Peyer's patch (tissue), 4 donors: ENCODE results near the gene TCEAL1. TPM values are rescaled to one million over a fixed set of nuclear protein-coding genes. Genes with fewer than 3 reads are reported as not detected.
"Not testable (repeated sequence)": the region's sequence is repeated elsewhere in the genome, so short reads cannot be mapped to it uniquely, and the experiment has no call there.

Experiments used
- DNase-seq, 3 donors: peaks; one replicate each; pipeline ENCODE4 v3.0.0-alpha.2; 2017 to 2019
- H3K27ac ChIP-seq, 4 donors: fragments of 200-600 bp; sonication (generic); one replicate each; pipeline ENCODE4 v1.5.1; 2016 to 2019
- H3K27me3 ChIP-seq, 2 donors: fragments of 200-600 bp; sonication (generic); one replicate each; pipeline ENCODE4 v1.5.1; 2019
- H3K36me3 ChIP-seq, 3 donors: fragments of 200-600 bp; sonication (generic); one replicate each; pipeline ENCODE4 v1.5.1; 2016 to 2019
- H3K4me1 ChIP-seq, 4 donors: fragments of 200-600 bp; sonication (generic); one replicate each; pipeline ENCODE4 v1.5.1; 2016 to 2019
- H3K4me3 ChIP-seq, 4 donors: fragments of 200-600 bp; sonication (generic); 1 replicate in 3 of 4; 2 replicates in 1 of 4; pipeline ENCODE4 v1.5.1; 2016 to 2019; ENCODE audit warnings: mild to moderate bottlenecking in 1 of 4
- H3K9me3 ChIP-seq, 4 donors: fragments of 200-600 bp; sonication (generic); one replicate each; pipeline ENCODE4 v1.5.1; 2016 to 2019; ENCODE audit warnings: mild to moderate bottlenecking in 1 of 4
- POLR2A ChIP-seq, 2 donors: fragments of 450-650 bp; IDR thresholded peaks; one replicate each; pipeline ENCODE4 v1.5.1; 2017; ENCODE audit warnings: antibody characterized with exemption in 2 of 2, mild to moderate bottlenecking in 2 of 2, moderate library complexity in 2 of 2
- total RNA-seq, 4 donors: library from RNA; depleted of rRNA; stranded (reverse); fragments of >200 nt; gene quantifications; one replicate each; pipeline ENCODE4 v1.1.0, GENCODE V29; 2016
- TF ChIP-seq, protein P1 (sequence below), 6 experiments: fragments of 450-650 bp in 4 of 6; fragments of 200-600 bp in 2 of 6; sonication (generic) in 1 of 6; IDR thresholded peaks; one replicate each; pipeline ENCODE4 v1.5.1; 2017 to 2019; ENCODE audit warnings: antibody characterized with exemption in 6 of 6, mild to moderate bottlenecking in 3 of 6, moderate library complexity in 1 of 6

The TCEAL1 gene
- total RNA-seq, 4 donors from 2014 or later, result 21.2 to 38.8 (median 31.4) TPM

DNA sequence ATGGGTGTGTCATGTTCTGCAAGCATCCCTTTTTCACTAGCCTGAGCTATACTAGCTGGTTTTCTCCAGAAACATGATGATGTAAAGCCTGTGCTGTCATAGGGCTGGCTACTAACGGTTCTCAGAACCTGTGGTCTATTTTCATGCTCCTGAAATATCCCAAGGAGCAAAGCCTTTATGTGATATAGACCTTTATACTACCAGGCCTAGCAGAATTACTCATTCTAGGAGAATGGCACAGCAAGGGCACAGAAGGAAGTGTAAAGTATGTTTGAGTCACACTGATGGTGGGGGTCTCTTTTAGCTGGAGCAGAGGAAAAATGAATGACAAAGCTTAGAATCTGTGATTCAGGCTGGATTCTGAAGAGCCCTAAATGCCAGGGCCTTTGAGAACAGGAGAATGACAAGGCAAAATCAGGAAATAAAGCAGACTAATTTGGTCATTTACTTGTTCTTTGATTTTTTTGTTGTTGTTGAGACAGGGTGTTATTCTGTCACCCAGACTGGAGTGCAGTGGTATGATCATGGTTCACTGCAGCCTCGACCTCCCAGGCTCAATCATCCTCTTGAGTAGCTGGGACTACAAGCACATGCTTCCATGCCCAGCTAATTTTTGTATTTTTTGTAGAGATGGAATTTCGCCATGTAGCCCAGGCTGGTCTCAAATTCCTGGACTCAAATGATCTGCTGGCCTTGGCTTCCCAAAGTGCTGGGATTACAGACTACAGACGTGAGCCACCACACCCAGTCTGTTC lies 11.8 kb downstream of the TCEAL1 start:
- no peaks in the 10 kb centered on the region for H3K9me3 ChIP-seq
- no peak for DNase-seq
- H3K4me1 ChIP-seq, result no peaks in the 10 kb centered on the region
- TF ChIP-seq POLR2A (IDR thresholded peaks at IDR 0.05), result no peak
- TF ChIP-seq, protein P1, sequence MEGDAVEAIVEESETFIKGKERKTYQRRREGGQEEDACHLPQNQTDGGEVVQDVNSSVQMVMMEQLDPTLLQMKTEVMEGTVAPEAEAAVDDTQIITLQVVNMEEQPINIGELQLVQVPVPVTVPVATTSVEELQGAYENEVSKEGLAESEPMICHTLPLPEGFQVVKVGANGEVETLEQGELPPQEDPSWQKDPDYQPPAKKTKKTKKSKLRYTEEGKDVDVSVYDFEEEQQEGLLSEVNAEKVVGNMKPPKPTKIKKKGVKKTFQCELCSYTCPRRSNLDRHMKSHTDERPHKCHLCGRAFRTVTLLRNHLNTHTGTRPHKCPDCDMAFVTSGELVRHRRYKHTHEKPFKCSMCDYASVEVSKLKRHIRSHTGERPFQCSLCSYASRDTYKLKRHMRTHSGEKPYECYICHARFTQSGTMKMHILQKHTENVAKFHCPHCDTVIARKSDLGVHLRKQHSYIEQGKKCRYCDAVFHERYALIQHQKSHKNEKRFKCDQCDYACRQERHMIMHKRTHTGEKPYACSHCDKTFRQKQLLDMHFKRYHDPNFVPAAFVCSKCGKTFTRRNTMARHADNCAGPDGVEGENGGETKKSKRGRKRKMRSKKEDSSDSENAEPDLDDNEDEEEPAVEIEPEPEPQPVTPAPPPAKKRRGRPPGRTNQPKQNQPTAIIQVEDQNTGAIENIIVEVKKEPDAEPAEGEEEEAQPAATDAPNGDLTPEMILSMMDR (IDR thresholded peaks at IDR 0.05), result no peak
- no peaks in the 10 kb centered on the region for H3K27me3 ChIP-seq
- no peaks in the 10 kb centered on the region for H3K36me3 ChIP-seq
- no peak overlapping the region for H3K4me3 ChIP-seq
- no peak overlapping the region for H3K27ac ChIP-seq

DNA sequence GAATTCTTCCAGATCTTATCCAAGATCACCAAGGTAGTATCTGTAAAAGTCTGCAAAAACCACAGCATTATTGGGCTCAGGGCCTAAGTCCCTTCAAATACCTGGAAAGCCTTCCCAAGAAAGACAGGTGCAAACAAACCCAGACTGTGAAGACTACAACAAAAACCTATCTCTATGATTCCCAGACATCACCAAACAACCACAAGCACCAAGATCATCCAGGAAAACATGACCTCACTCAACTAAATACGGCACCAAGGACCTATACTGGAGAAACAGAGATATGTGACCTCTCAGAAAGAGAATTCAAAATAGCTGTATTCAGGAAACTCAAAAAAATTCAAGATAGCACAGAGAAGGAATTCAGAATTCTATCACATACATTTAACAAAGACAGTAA lies 15.3 kb downstream of the TCEAL1 start:
- no peaks in the 10 kb centered on the region for H3K9me3 ChIP-seq
- DNase-seq, result no peak
- H3K27ac ChIP-seq, result no peak overlapping the region
- H3K27me3 ChIP-seq, result no peaks in the 10 kb centered on the region
- no peak overlapping the region for H3K4me3 ChIP-seq
- no peaks in the 10 kb centered on the region for H3K36me3 ChIP-seq
- no peak for TF ChIP-seq POLR2A (IDR thresholded peaks at IDR 0.05)
- TF ChIP-seq, protein P1 (IDR thresholded peaks at IDR 0.05), result no peak
- H3K4me1 ChIP-seq, result no peaks in the 10 kb centered on the region

DNA sequence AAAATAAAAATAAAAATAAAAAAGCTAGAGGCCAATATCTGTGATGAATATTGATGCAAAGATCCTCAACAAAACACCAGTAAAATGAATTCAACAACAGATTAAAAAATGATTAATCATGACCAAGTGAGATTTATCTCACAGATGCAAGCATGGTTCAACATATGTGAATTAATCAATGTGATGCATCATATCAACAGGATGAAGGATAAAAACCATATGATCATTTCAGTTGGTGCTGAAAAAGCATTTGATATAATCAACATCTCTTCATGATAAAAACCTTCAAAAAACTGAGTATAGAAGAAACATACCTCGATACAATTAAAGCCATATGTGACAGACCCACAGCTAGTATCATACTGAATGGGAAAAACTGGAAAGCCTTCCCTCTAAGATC lies 18.9 kb downstream of the TCEAL1 start:
- no peaks in the 10 kb centered on the region for H3K27me3 ChIP-seq
- TF ChIP-seq, protein P1 (IDR thresholded peaks at IDR 0.05), result no peak
- TF ChIP-seq POLR2A (IDR thresholded peaks at IDR 0.05), result no peak
- DNase-seq, result no peak
- H3K27ac ChIP-seq, result no peak overlapping the region
- no peaks in the 10 kb centered on the region for H3K36me3 ChIP-seq
- no peaks in the 10 kb centered on the region for H3K4me1 ChIP-seq
- no peak overlapping the region for H3K4me3 ChIP-seq
- no peaks in the 10 kb centered on the region for H3K9me3 ChIP-seq

DNA sequence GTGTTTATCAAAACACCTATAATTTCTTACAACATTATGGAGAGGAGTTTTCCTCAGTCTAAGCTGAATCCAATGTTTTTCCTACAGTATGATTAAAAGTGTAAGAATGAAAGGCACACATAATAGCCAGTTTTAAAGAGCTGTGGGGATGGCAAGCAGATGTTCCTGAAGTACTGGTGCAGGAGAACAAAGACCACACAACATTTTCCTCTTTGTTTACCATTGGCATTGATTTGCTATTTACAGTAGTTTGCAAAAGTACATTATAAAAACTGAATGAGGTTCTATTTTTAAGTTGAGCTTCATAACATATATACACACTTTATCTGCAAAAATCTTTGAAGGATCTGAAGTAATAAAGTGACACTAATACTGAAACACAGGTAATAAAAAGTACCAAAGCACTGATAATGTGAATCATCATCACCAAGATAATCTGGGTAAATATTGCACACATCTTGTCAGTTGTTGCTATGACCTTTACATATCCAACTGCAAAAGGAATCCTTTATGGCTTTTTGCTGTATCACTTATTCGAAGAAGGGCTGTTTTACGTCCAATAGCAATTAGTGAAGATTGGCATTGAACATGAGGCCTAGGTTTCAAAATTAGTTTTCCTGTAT lies 22.5 kb downstream of the TCEAL1 start:
- DNase-seq, result no peak
- Histone ChIP-seq H3K27ac (no peak overlapping the region), H3K27me3 (no peaks in the 10 kb centered on the region), H3K4me1 (no peaks in the 10 kb centered on the region), H3K36me3 (no peaks in the 10 kb centered on the region), H3K9me3 (no peaks in the 10 kb centered on the region), H3K4me3 (no peak overlapping the region)
- TF ChIP-seq, protein P1 (IDR thresholded peaks at IDR 0.05), result no peak
- no peak for TF ChIP-seq POLR2A (IDR thresholded peaks at IDR 0.05)

DNA sequence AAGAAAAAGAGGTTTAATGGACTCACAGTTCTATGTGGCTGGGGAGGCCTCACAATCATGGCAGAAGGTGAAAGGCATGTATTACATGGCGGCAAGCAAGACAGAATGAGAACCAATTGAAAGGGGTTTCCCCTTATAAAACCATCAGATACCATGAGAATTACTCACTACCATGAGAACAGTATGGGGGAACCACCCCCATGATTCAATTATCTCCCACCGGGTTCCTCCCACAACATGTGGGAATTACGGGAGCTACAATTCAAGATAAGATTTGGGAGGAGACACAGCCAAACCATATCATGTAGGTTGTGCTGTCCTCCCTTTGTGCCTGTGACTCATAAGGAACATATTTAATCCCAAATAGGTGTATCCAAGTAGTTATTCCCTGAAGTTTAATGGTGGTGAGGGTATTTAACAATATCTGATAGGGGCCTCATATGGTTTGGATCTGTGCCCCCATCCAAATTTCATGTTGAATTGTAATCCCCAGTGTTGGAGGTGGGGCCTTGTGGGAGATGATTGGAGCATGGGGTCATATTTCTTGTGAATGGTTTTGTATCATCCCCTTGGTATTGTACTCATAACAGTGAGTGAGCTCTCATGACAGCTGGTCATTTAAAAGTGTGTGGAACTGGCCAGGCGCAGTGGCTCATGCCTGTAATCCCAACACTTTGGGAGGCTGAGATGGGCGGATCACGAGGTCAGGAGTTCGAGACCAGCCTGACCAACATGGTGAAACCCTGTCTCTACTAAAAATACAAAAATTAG lies 26.6 kb downstream of the TCEAL1 start:
- not testable (repeated sequence) for DNase-seq, H3K27ac ChIP-seq, H3K4me3 ChIP-seq, H3K27me3 ChIP-seq, H3K9me3 ChIP-seq, H3K4me1 ChIP-seq, H3K36me3 ChIP-seq

DNA sequence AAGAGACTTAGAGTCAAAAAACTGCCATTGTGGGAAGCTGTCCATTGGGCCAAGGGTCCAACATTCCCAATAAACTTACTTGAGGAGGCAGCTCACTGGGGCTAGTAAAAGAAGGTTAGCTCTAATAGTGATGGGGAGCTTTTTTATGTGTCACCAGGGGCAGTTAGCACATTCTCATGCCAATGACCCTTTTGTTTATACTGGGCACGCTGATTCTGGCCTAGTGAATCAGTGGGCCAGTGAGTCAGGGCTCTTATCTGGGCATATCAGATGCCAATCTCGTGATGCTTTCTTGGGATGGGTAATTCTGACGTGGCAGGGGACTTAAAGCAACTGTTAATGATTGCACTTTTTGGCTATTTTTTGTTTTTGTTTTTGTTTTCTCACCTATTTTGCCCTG lies 27.8 kb downstream of the TCEAL1 start:
- Histone ChIP-seq H3K4me1 (no peaks in the 10 kb centered on the region), H3K36me3 (no peaks in the 10 kb centered on the region), H3K4me3 (no peak overlapping the region), H3K9me3 (no peaks in the 10 kb centered on the region), H3K27ac (no peak overlapping the region), H3K27me3 (no peaks in the 10 kb centered on the region)
- no peak for TF ChIP-seq POLR2A (IDR thresholded peaks at IDR 0.05)
- TF ChIP-seq, protein P1 (IDR thresholded peaks at IDR 0.05), result no peak
- DNase-seq, result no peak

DNA sequence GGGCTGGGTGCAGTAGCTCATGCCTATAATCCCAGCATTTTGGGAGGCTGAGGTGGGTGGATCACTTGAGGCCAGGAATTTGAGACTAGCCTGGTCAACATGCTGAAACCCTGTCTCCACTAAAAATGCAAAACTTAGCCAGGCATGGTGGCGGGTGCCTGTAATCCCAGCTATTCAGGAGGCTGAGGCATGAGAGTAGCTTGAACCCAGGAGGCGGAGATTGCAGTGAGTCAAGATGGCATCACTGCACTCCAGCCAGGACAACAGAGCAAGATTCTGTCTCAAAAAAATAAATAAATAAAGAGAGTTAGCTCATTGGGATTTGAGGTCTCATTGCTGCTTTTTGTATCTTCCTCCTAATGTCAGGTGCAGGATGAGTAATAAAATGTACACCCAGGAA lies 28.3 kb downstream of the TCEAL1 start:
- not testable (repeated sequence) for H3K27ac ChIP-seq, H3K9me3 ChIP-seq, H3K27me3 ChIP-seq, H3K36me3 ChIP-seq, H3K4me3 ChIP-seq, H3K4me1 ChIP-seq, DNase-seq
